ENCODE measurements around the gene MAPRE3.

DNA sequence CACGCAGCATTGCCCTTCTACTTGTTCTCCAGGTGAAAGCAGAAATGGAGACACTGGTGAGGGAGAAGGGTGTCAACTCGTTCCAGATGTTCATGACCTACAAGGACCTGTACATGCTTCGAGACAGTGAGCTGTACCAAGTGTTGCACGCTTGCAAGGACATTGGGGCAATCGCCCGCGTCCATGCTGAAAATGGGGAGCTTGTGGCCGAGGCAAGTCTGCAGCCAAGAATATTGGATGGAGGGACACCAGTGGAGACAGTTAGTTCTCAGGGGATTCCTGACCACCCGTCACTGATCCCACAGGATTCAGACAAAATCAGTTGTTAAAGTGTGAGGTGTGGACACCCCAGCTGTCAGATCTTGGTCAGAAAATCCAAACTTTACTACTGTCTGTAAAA is 43.2 kb upstream of the MAPRE3 start:
- TF ChIP-seq GATA2 (IDR thresholded peaks at IDR 0.05; ENCODE audit: low read depth, low read length) (no peak), GATA3 (IDR thresholded peaks at IDR 0.05; ENCODE audit: low read depth, low read length) (no peak)
